K562 (cell line): Measurements from ENCODE around the gene HDAC7. TPM values are rescaled to one million over a fixed set of nuclear protein-coding genes. Genes with fewer than 3 reads are reported as not detected.

Source experiments
- ADNP ChIP-seq: fragments of 200-800 bp; sonication (Bioruptor generic); IDR thresholded peaks from 2 replicates; pipeline ENCODE4 v1.6.1; 2016; ENCODE audit warnings: missing genetic modification characterization, missing compliant biosample characterization
- BRD9 ChIP-seq: fragments of 450-650 bp; IDR thresholded peaks from 2 replicates; pipeline ENCODE4 v1.6.1; 2018; ENCODE audit warnings: low read depth; ENCODE audit not compliant: partially characterized antibody
- CREB5 ChIP-seq: fragments of 250-450 bp; sonication (Bioruptor Pico); IDR thresholded peaks from 2 replicates; pipeline ENCODE4 v1.5.0; 2020; ENCODE audit warnings: mild to moderate bottlenecking
- CXXC5 ChIP-seq: fragments of 250-450 bp; sonication (Bioruptor Pico); IDR thresholded peaks from 2 replicates; pipeline ENCODE4 v1.8.0; 2022; ENCODE audit warnings: inconsistent platforms, mild to moderate bottlenecking, moderate library complexity
- FOXO4 ChIP-seq: fragments of 450-650 bp; formaldehyde crosslinking; IDR thresholded peaks from 2 replicates; pipeline ENCODE4 v1.4.0; 2020; ENCODE audit warnings: mild to moderate bottlenecking, moderate library complexity
- HDAC1 ChIP-seq, 2 experiments: fragments of 450-650 bp; IDR thresholded peaks; 2 replicates each; pipeline ENCODE4 v1.6.1; 2016 to 2017; ENCODE audit warnings: inconsistent platforms in 1 of 2, mild to moderate bottlenecking in 1 of 2, moderate library complexity in 1 of 2
- HDAC6 ChIP-seq: IDR thresholded peaks from 2 replicates; pipeline ENCODE4 v1.6.1; 2012; ENCODE audit warnings: low read depth, mild to moderate bottlenecking, control low read depth, inconsistent platforms, low read length, moderate library complexity
- MTA1 ChIP-seq: fragments of 450-650 bp; IDR thresholded peaks from 2 replicates; pipeline ENCODE4 v1.6.1; 2017; ENCODE audit warnings: borderline replicate concordance
- PBX2 ChIP-seq, 2 experiments: IDR thresholded peaks in 1 of 2; conservative IDR thresholded peaks in 1 of 2; 2 replicates each; pipeline ENCODE4 v1.6.1; 2016; ENCODE audit warnings: low read depth in 2 of 2, mild to moderate bottlenecking in 1 of 2, missing compliant biosample characterization in 1 of 2, missing genetic modification characterization in 1 of 2, moderate library complexity in 1 of 2
- SNAPC5 ChIP-seq: fragments of 250-450 bp; sonication (Bioruptor Pico); IDR thresholded peaks from 2 replicates; pipeline ENCODE4 v1.8.0; 2021; ENCODE audit warnings: moderate library complexity, mild to moderate bottlenecking, inconsistent platforms
- SNRNP70 ChIP-seq: fragments of 200-400 bp; formaldehyde crosslinking; optimal IDR thresholded peaks from 2 replicates; pipeline ENCODE3; 2017; ENCODE audit warnings: low read depth, low read length
- TRIM25 ChIP-seq: fragments of 450-650 bp; IDR thresholded peaks from 2 replicates; pipeline ENCODE4 v1.7.0; 2016; ENCODE audit warnings: borderline replicate concordance
- XRCC3 ChIP-seq: fragments of 450-650 bp; IDR thresholded peaks from 2 replicates; pipeline ENCODE4 v1.6.1; 2017; ENCODE audit warnings: mild to moderate bottlenecking, moderate library complexity
- ZNF609 ChIP-seq: sonication (generic); formaldehyde crosslinking; IDR thresholded peaks from 2 replicates; pipeline ENCODE4 v1.8.1; 2023; ENCODE audit warnings: missing genetic modification reagents, mild to moderate bottlenecking, borderline replicate concordance
- polyA plus RNA-seq, 8 experiments: library from polyadenylated mRNA; depleted of rRNA in 4 of 8; stranded (reverse) in 5 of 8; unstranded in 3 of 8; fragments of >200 nt; fragmentation: Nextera tagmentation in 2 of 8; fragmentation: Illumina TruSeq in 1 of 8; extraction: Ambion mirVana in 2 of 8; extraction: Trizol in 1 of 8; gene quantifications; 2 replicates each; pipeline versions ENCODE4 v1.2.1 to v1.2.3, GENCODE V29; 2011 to 2014; ENCODE audit warnings: inconsistent platforms in 1 of 8, missing spikeins in 1 of 8
- total RNA-seq, 7 experiments: library from RNA; depleted of rRNA in 6 of 7; stranded (reverse); fragments of >200 nt in 6 of 7; fragmentation: Illumina TruSeq in 2 of 7; extraction: Trizol in 2 of 7; gene quantifications; 2 replicates each; pipeline versions ENCODE4 v1.2.1 to v1.2.3, GENCODE V29; 2011 to 2021; ENCODE audit warnings: low replicate concordance in 1 of 7

HDAC7 gene
- total and polyA plus RNA-seq, 9 of the 15 experiments (the other 6 are each of a cell fraction or from before 2014, with no cell fraction given) = 2.5 to 129 (median 31.1) TPM

GRCh38 chr12:47773858-47774580, 45.7 kb downstream of the HDAC7 start (continued):
- TF ChIP-seq ZNF609 = no peak
- TF ChIP-seq HDAC6 = no peak
- peak; percentile 80; the same call in 1 of the 2 replicates for TF ChIP-seq TRIM25
- no peak for TF ChIP-seq BRD9
- no peak for TF ChIP-seq FOXO4
- TF ChIP-seq CXXC5 (CRISPR knock-in tag) = no peak
- peak in 1 of 2 experiments; percentile 76; a peak in 1 of 4 replicates for TF ChIP-seq HDAC1 (IDR thresholded peaks at IDR 0.05)
- no peak for TF ChIP-seq SNRNP70
- no peak for TF ChIP-seq XRCC3
- TF ChIP-seq ADNP (tag) = peak; percentile 97
- no peak for TF ChIP-seq CREB5 (CRISPR knock-in tag)
- no peak for TF ChIP-seq PBX2 (CRISPR knock-in tag; IDR thresholded peaks at IDR 0.05; ENCODE audit: low read depth)
- no peak for TF ChIP-seq PBX2 (tag; conservative IDR thresholded peaks at IDR 0.05; ENCODE audit: low read depth)
- TF ChIP-seq SNAPC5 = no peak
- no peak for TF ChIP-seq MTA1
